Measurements from ENCODE around the gene KCNH2.
"Not testable (repeated sequence)": the region's sequence is repeated elsewhere in the genome, so short reads cannot be mapped to it uniquely, and the experiment has no call there.

The KCNH2 gene

DNA sequence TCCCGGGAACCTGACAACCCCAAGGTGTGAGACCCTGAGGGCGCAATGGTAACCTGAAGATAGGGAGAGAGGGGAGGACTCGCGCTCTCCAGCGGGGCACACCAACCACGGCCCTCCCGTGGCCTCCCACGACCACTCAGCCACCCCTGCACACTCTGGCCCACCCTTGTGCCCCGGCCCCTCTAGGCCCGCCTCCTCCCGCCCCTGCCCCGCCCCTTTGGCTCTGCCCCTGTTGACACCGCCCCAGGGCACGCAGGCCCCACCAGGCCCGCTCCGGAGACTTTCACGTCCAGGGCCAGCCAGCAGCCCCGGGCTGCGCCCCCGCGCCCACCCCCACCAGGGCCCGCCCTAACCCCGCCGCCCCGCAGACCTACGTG lies 35.2 kb upstream of the KCNH2 start:
- H3K27me3 ChIP-seq = peaks cover 100% of the 10 kb centered on the region
- H3K36me3 ChIP-seq = no peaks in the 10 kb centered on the region
- TF ChIP-seq CTCF (IDR thresholded peaks at IDR 0.05) = no peak
- H3K27ac ChIP-seq = no peak overlapping the region
- peaks cover 20 to 22% of the 10 kb centered on the region in 2 experiments for H3K4me1 ChIP-seq (ENCODE audit: control insufficient read depth in 1 of 2, insufficient read depth in 1 of 2, low read depth in 1 of 2, low read length in 1 of 2)
- no peaks in the 10 kb centered on the region for H3K9me3 ChIP-seq
- peak overlapping the region; percentile 56 to 57 for H3K4me3 ChIP-seq (ENCODE audit: low read depth in 1 of 2, low read length in 1 of 2)

GRCh38 chr7:151012911-151013347 lies 34.8 kb upstream of the KCNH2 start:
- peak overlapping the region in 1 of 2 experiments; percentile 56 for H3K4me3 ChIP-seq (ENCODE audit: low read depth in 1 of 2, low read length in 1 of 2)
- H3K27ac ChIP-seq = no peak overlapping the region
- peaks cover 100% of the 10 kb centered on the region for H3K27me3 ChIP-seq
- peaks cover 18 to 21% of the 10 kb centered on the region in 2 experiments for H3K4me1 ChIP-seq (ENCODE audit: control insufficient read depth in 1 of 2, insufficient read depth in 1 of 2, low read depth in 1 of 2, low read length in 1 of 2)
- no peaks in the 10 kb centered on the region for H3K36me3 ChIP-seq
- H3K9me3 ChIP-seq = no peaks in the 10 kb centered on the region
- TF ChIP-seq CTCF (IDR thresholded peaks at IDR 0.05) = no peak

DNA sequence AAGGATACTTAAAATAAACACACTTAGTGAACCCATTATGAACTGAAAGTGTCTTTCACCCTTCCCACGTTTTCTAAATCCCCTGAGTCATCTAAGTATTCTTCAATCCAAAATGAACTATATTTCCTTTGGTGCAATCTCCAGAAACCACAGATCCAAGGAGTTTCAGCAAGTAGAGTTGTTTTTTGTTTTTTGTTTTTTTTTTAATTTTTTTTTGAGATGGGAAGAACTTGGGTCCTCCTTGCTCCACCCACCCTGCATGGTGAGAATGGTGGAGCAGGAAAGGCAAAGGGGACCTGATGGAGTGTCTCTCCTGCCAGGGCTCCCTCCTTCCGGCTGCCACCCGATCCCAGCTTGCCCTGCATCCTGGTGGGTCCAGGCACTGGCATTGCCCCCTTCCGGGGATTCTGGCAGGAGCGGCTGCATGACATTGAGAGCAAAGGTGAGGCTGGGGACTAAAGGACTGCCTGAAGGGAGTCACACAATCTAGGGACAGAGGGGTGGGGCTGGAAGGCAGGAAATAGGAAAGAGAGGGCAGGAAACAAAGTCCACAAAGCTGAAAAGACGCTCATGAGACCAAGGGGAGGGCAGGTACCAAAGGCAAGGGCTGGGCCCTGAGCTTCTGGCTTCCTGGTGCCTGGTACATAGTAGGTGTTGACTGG lies 34.0 kb upstream of the KCNH2 start:
- Histone ChIP-seq H3K4me3 (ENCODE audit: low read depth in 1 of 2, low read length in 1 of 2) (no peak overlapping the region), H3K27ac (no peak overlapping the region), H3K9me3 (no peaks in the 10 kb centered on the region), H3K36me3 (no peaks in the 10 kb centered on the region), H3K4me1 (ENCODE audit: control insufficient read depth in 1 of 2, insufficient read depth in 1 of 2, low read depth in 1 of 2, low read length in 1 of 2) (peaks cover 17 to 19% of the 10 kb centered on the region in 2 experiments), H3K27me3 (peaks cover 100% of the 10 kb centered on the region)
- TF ChIP-seq CTCF (IDR thresholded peaks at IDR 0.05) = no peak

GRCh38 chr7:151011616-151012015 lies 33.5 kb upstream of the KCNH2 start:
- not testable (repeated sequence) for H3K4me3 ChIP-seq (ENCODE audit: low read depth in 1 of 2, low read length in 1 of 2); H3K9me3 ChIP-seq; H3K36me3 ChIP-seq; H3K27ac ChIP-seq
- Histone ChIP-seq H3K27me3 (peaks cover 98% of the 10 kb centered on the region), H3K4me1 (ENCODE audit: control insufficient read depth in 1 of 2, insufficient read depth in 1 of 2, low read depth in 1 of 2, low read length in 1 of 2) (peaks cover 17 to 19% of the 10 kb centered on the region in 2 experiments)

- H3K27ac ChIP-seq = no peak overlapping the region
- peaks cover 17 to 19% of the 10 kb centered on the region in 2 experiments for H3K4me1 ChIP-seq (ENCODE audit: control insufficient read depth in 1 of 2, insufficient read depth in 1 of 2, low read depth in 1 of 2, low read length in 1 of 2)
- H3K4me3 ChIP-seq (ENCODE audit: low read depth in 1 of 2, low read length in 1 of 2) = no peak overlapping the region
- H3K27me3 ChIP-seq = peaks cover 97% of the 10 kb centered on the region
- no peak for TF ChIP-seq CTCF (IDR thresholded peaks at IDR 0.05)
- H3K36me3 ChIP-seq = no peaks in the 10 kb centered on the region
- H3K9me3 ChIP-seq = no peaks in the 10 kb centered on the region
These were observed 32.9 kb upstream of the KCNH2 start for GRCh38 chr7:151011097-151011409.

DNA sequence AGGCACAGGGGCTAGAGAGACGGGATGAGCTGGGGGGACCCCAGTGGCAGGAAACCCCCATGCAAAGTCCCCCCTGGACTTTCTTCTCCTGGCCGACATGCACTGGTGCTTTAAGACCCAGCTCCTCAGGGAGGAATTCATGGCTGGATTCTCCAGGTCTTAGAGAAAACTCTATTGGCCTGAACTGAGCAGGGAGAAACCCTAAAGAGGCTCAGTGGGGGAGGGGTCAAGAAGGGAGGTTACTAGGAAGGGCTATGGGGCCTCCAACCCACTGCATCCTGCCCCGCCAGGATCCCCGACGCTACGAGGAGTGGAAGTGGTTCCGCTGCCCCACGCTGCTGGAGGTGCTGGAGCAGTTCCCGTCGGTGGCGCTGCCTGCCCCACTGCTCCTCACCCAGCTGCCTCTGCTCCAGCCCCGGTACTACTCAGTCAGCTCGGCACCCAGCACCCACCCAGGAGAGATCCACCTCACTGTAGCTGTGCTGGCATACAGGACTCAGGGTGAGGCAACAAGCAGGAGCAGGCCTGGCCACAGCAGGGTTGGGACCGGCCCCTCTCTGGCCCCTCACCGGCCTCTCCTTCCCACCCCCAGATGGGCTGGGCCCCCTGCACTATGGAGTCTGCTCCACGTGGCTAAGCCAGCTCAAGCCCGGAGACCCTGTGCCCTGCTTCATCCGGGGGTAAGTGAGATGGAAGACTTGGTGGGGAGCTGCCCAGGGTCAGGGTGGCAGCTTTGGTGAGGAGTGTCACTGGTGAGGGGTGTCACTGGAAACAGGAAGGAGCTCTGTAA lies 32.4 kb upstream of the KCNH2 start:
- H3K4me1 ChIP-seq (ENCODE audit: control insufficient read depth in 1 of 2, insufficient read depth in 1 of 2, low read depth in 1 of 2, low read length in 1 of 2) = peaks cover 17 to 19% of the 10 kb centered on the region in 2 experiments
- H3K9me3 ChIP-seq = no peaks in the 10 kb centered on the region
- no peak overlapping the region for H3K4me3 ChIP-seq (ENCODE audit: low read depth in 1 of 2, low read length in 1 of 2)
- H3K27me3 ChIP-seq = peaks cover 93% of the 10 kb centered on the region
- no peak overlapping the region for H3K27ac ChIP-seq
- no peaks in the 10 kb centered on the region for H3K36me3 ChIP-seq
- no peak for TF ChIP-seq CTCF (IDR thresholded peaks at IDR 0.05)
